HepG2 (cell line): ENCODE results near the gene WBP1. TPM values are rescaled to one million over a fixed set of nuclear protein-coding genes. Genes with fewer than 3 reads are reported as not detected.
A peak's percentile ranks its signal among the peaks of the same experiment; 100 is the strongest.

Experiments
- AGO1 ChIP-seq: fragments of 200-400 bp; formaldehyde crosslinking; IDR thresholded peaks from 2 replicates; pipeline ENCODE4 v1.6.1; 2017; ENCODE audit warnings: mild to moderate bottlenecking, low read depth, low read length, moderate library complexity; ENCODE audit not compliant: poor library complexity, severe bottlenecking
- CEBPG ChIP-seq: IDR thresholded peaks from 2 replicates; pipeline ENCODE4 v1.6.1; 2016
- ELK4 ChIP-seq: sonication (generic); formaldehyde crosslinking; IDR thresholded peaks from 2 replicates; pipeline ENCODE4 v1.9.0; 2021; ENCODE audit warnings: missing genetic modification reagents, borderline replicate concordance
- FOSL1 ChIP-seq: sonication (generic); formaldehyde crosslinking; IDR thresholded peaks from 2 replicates; pipeline ENCODE4 v1.9.0; 2021; ENCODE audit warnings: missing genetic modification reagents, borderline replicate concordance
- HMGA1 ChIP-seq: sonication (generic); formaldehyde crosslinking; conservative IDR thresholded peaks from 2 replicates; pipeline ENCODE4 v1.4.0; 2020; ENCODE audit warnings: missing genetic modification reagents
- KDM6A ChIP-seq: IDR thresholded peaks from 2 replicates; pipeline ENCODE4 v1.6.1; 2016; ENCODE audit warnings: low read depth
- POLR2G ChIP-seq: fragments of 200-400 bp; formaldehyde crosslinking; IDR thresholded peaks from 2 replicates; pipeline ENCODE4 v1.6.1; 2018; ENCODE audit warnings: mild to moderate bottlenecking, low read depth, low read length, moderate library complexity
- TARDBP ChIP-seq: sonication (generic); formaldehyde crosslinking; IDR thresholded peaks from 2 replicates; pipeline ENCODE4 v1.8.0; 2022; ENCODE audit warnings: mild to moderate bottlenecking, missing genetic modification reagents
- TBL1XR1 ChIP-seq: fragments of 150-350 bp; IDR thresholded peaks from 2 replicates; pipeline ENCODE4 v1.6.1; 2014; ENCODE audit warnings: borderline replicate concordance, low read length; ENCODE audit not compliant: partially characterized antibody
- TFE3 ChIP-seq: IDR thresholded peaks from 2 replicates; pipeline ENCODE4 v1.6.1; 2016
- U2AF1 ChIP-seq: fragments of 200-400 bp; formaldehyde crosslinking; optimal IDR thresholded peaks from 2 replicates; pipeline ENCODE3; 2017; ENCODE audit warnings: mild to moderate bottlenecking, low read depth, low read length
- XRCC5 ChIP-seq: fragments of 200-400 bp; formaldehyde crosslinking; optimal IDR thresholded peaks from 2 replicates; pipeline ENCODE3; 2017; ENCODE audit warnings: mild to moderate bottlenecking, low read length
- YEATS2 ChIP-seq: sonication (generic); formaldehyde crosslinking; IDR thresholded peaks from 2 replicates; pipeline ENCODE4 v1.4.0; 2020; ENCODE audit warnings: missing genetic modification reagents, borderline replicate concordance
- ZBTB20 ChIP-seq: sonication (generic); formaldehyde crosslinking; IDR thresholded peaks from 2 replicates; pipeline ENCODE4 v1.8.1; 2023; ENCODE audit warnings: missing genetic modification reagents, low read depth, mild to moderate bottlenecking, borderline replicate concordance
- ZNF280B ChIP-seq: sonication (generic); formaldehyde crosslinking; IDR thresholded peaks from 2 replicates; pipeline ENCODE4 v1.5.0; 2020; ENCODE audit warnings: missing genetic modification reagents, mild to moderate bottlenecking, borderline replicate concordance
- ZNF382 ChIP-seq: sonication (generic); formaldehyde crosslinking; IDR thresholded peaks from 2 replicates; pipeline ENCODE4 v1.5.0; 2020; ENCODE audit warnings: missing genetic modification reagents, mild to moderate bottlenecking, borderline replicate concordance
- ZNF441 ChIP-seq: sonication (generic); formaldehyde crosslinking; IDR thresholded peaks from 2 replicates; pipeline ENCODE4 v1.7.0; 2021; ENCODE audit warnings: missing genetic modification reagents, borderline replicate concordance
- polyA plus RNA-seq, 8 experiments: library from polyadenylated mRNA; depleted of rRNA in 3 of 8; stranded (reverse) in 7 of 8; unstranded in 1 of 8; fragments of >200 nt; fragmentation: Illumina TruSeq in 4 of 8; extraction: Trizol in 4 of 8; gene quantifications; 2 replicates each; pipeline versions ENCODE4 v1.2.1 to v1.2.3, GENCODE V29; 2011 to 2016; ENCODE audit warnings: low read depth in 4 of 8, missing spikeins in 1 of 8, mixed read lengths in 1 of 8; ENCODE audit not compliant: insufficient read depth in 1 of 8
- total RNA-seq, 5 experiments: library from RNA; depleted of rRNA; stranded (reverse); fragments of >200 nt; fragmentation: Illumina TruSeq; extraction: Trizol; gene quantifications; 2 replicates each; pipeline ENCODE4 v1.2.3, GENCODE V29; 2016; ENCODE audit warnings: low read depth in 1 of 5
- TF ChIP-seq, protein P1 (sequence below): sonication (generic); formaldehyde crosslinking; IDR thresholded peaks from 2 replicates; pipeline ENCODE4 v1.4.0; 2020; ENCODE audit warnings: mild to moderate bottlenecking, missing genetic modification reagents
- TF ChIP-seq, protein P2 (sequence below): sonication (generic); formaldehyde crosslinking; IDR thresholded peaks from 2 replicates; pipeline ENCODE4 v1.4.0; 2020; ENCODE audit warnings: missing genetic modification reagents
- TF ChIP-seq, protein P3 (sequence below): sonication (generic); formaldehyde crosslinking; IDR thresholded peaks from 2 replicates; pipeline ENCODE4 v1.4.0; 2020; ENCODE audit warnings: missing genetic modification reagents
- TF ChIP-seq, protein P4 (sequence below): sonication (generic); formaldehyde crosslinking; IDR thresholded peaks from 2 replicates; pipeline ENCODE4 v1.8.0; 2022; ENCODE audit warnings: low read depth, missing genetic modification reagents

The WBP1 gene
- total and polyA plus RNA-seq, 2 of the 13 experiments (the other 11 are each of a cell fraction or from before 2014, with no cell fraction given), result 38.8 to 85.7 TPM

- TF ChIP-seq, protein P1, sequence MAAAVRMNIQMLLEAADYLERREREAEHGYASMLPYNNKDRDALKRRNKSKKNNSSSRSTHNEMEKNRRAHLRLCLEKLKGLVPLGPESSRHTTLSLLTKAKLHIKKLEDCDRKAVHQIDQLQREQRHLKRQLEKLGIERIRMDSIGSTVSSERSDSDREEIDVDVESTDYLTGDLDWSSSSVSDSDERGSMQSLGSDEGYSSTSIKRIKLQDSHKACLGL, result no peak
- TF ChIP-seq KDM6A (CRISPR knock-in tag) (peak; percentile 89; the same call in 1 of the 2 replicates), ELK4 (CRISPR knock-in tag) (no peak), CEBPG (CRISPR knock-in tag) (peak; percentile 55), HMGA1 (no peak), TARDBP (CRISPR knock-in tag) (peak; percentile 83), TBL1XR1 (peak; percentile 53), ZNF280B (CRISPR knock-in tag) (0 out of 2 replicates have a peak, but pooled peaks have one; percentile 7), FOSL1 (CRISPR knock-in tag) (no peak), ZNF382 (CRISPR knock-in tag) (no peak), YEATS2 (CRISPR knock-in tag) (peak; percentile 33; the same call in 1 of the 2 replicates), TFE3 (CRISPR knock-in tag) (peak; percentile 64; the same call in 1 of the 2 replicates), AGO1 (peak; percentile 3), XRCC5 (peak; percentile 83), ZNF441 (CRISPR knock-in tag) (peak; percentile 5; the same call in 1 of the 2 replicates), U2AF1 (no peak), POLR2G (peak; percentile 96), ZBTB20 (CRISPR knock-in tag) (peak; percentile 66; the same call in 1 of the 2 replicates)
- TF ChIP-seq, protein P2, sequence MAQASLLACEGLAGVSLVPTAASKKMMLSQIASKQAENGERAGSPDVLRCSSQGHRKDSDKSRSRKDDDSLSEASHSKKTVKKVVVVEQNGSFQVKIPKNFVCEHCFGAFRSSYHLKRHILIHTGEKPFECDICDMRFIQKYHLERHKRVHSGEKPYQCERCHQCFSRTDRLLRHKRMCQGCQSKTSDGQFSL (CRISPR knock-in tag), result 0 out of 2 replicates have a peak, but pooled peaks have one; percentile 42
- TF ChIP-seq, protein P3, sequence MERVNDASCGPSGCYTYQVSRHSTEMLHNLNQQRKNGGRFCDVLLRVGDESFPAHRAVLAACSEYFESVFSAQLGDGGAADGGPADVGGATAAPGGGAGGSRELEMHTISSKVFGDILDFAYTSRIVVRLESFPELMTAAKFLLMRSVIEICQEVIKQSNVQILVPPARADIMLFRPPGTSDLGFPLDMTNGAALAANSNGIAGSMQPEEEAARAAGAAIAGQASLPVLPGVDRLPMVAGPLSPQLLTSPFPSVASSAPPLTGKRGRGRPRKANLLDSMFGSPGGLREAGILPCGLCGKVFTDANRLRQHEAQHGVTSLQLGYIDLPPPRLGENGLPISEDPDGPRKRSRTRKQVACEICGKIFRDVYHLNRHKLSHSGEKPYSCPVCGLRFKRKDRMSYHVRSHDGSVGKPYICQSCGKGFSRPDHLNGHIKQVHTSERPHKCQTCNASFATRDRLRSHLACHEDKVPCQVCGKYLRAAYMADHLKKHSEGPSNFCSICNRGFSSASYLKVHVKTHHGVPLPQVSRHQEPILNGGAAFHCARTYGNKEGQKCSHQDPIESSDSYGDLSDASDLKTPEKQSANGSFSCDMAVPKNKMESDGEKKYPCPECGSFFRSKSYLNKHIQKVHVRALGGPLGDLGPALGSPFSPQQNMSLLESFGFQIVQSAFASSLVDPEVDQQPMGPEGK (CRISPR knock-in tag), result peak; percentile 96
- TF ChIP-seq, protein P4, sequence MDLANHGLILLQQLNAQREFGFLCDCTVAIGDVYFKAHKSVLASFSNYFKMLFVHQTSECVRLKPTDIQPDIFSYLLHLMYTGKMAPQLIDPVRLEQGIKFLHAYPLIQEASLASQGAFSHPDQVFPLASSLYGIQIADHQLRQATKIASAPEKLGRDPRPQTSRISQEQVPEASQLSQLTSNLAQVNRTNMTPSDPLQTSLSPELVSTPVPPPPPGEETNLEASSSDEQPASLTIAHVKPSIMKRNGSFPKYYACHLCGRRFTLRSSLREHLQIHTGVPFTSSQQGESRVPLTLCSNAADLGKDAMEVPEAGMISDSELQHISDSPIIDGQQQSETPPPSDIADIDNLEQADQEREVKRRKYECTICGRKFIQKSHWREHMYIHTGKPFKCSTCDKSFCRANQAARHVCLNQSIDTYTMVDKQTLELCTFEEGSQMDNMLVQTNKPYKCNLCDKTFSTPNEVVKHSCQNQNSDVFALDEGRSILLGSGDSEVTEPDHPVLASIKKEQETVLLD (CRISPR knock-in tag), result peak; percentile 86
Observed at GRCh38 chr2:74502147-74502719, 44.0 kb downstream of the WBP1 start (continued).
